ENCODE measurements around the gene RASSF5.

The RASSF5 gene

DNA sequence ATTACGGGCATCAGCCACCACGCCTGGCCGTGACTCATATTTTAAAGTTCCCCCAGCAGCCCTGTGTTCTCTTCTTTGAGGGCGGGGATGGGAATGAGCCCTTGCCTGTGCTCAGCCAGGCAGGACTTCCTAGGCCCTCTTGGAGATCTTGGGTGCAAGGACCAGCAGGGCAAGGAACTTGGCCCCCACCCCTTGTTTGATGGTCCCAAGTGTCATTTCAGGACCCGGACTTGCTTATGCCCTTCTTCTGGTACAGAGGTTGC lies 9.3 kb downstream of the RASSF5 start:
- DNase-seq (ENCODE audit: low spot score) = no peak

DNA sequence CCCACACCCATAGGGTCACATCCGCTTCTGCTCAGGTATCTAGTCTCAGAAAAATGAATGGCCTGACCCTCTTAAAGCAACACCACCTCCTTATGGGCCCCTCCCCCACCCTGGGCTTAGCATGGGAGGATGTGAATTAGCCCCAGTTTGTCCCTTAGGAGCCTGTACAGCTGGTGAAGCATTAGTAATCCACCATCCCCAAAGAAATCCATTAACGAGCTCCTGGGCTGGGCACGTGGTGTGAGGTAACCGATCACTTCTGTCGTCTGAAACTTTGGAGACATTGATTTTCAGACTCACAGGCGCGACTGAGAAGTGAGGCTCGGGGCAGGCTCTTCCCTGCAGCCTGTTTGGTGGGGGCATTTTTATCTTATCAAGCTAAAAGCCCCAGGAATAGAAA lies 10.5 kb downstream of the RASSF5 start:
- no peak for DNase-seq (ENCODE audit: low spot score)

DNA sequence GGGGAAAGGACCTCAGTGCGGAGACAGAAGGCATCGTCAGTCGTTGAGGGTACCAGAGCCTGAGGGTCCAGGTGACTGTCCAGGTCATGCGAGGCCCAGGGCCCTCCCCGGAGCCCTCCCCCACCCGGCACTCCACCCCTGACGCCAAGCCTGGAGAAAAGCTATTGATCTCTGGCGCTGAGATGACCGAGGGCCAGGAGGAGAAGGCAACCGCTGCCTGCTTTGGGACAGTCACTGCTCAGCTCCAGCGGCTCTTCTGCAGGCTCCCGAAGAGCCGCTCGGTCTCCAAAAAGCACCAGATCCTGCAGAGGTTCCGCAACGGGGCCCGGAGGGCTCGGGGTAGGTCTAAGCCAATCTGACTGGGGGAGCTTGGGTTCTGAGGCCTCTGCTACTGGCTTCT lies 10.9 kb downstream of the RASSF5 start:
- DNase-seq (ENCODE audit: low spot score) = no peak

DNA sequence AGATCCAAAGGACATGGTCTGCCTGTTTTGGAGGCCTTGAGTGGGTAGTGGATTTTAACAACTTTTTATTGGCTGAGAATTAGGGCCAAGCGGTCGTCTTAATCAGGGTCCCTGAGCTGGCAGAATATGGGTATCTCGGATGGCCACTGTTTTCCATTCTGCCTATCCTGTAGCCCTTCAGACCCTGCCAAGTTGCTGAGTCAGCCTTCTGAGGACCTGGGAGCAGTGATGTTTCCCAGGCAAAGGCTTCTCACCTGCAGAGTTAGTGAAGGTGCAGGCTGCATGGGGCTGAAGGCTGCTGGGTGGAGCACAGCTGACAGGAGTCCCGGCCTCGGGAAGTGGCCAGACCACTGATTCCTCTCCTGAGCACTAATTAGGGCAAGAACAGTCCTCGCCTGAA lies 11.4 kb downstream of the RASSF5 start:
- no peak for DNase-seq (ENCODE audit: low spot score)

DNA sequence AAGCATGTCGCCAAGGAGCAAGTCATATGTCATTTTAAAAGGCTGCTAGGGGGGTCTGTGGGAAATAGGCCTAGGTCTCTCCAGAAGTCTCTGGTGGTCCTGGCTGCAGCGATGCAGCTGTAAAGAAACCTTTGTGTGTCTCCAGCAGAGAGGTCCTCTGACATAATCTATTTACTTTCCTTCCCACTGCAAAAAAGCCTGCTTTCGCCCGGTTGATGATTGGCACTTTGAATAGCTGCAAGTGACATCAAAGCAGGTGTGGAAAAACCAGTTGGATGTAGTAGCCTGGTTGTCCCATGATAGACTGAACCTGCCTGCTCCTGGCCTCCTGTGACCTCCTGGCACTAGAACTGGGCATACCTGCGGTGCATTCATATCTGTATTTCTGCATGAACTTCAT lies 13.8 kb downstream of the RASSF5 start:
- no peak for DNase-seq (ENCODE audit: low spot score)

DNA sequence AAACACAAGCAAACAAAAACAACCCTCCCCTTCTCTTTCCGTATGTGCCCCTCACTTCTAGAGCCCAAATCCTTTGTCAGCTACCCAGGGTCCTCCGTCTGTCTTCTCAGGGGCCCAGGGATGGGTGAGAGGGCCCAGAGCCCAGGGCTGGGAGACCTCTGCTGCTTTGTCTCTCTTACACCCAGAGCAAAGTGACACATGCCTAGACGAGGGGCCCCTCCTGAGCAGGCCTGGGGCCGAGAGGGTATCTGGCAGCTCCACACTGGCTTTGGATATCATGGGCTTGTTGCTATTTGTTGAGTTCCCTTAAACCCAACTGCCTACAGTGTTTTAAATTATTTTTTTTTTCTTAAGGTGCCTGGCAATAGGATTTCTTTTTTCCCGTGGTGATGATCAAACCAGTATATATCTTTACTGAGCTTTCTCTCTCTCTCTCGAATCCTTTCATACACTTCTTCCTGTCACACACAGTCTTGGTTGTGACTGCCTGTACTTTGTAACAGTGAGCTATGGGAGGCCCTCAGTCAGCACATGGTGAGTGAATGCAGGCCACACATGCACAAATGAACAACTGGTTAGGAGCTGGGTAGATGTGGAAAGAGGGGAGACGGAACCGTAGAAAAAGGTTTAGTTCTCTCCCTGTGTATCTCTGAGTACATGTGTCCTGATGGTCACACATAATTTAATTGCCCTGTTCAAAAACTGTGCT lies 14.5 kb downstream of the RASSF5 start:
- DNase-seq (ENCODE audit: low spot score) = no peak

DNA sequence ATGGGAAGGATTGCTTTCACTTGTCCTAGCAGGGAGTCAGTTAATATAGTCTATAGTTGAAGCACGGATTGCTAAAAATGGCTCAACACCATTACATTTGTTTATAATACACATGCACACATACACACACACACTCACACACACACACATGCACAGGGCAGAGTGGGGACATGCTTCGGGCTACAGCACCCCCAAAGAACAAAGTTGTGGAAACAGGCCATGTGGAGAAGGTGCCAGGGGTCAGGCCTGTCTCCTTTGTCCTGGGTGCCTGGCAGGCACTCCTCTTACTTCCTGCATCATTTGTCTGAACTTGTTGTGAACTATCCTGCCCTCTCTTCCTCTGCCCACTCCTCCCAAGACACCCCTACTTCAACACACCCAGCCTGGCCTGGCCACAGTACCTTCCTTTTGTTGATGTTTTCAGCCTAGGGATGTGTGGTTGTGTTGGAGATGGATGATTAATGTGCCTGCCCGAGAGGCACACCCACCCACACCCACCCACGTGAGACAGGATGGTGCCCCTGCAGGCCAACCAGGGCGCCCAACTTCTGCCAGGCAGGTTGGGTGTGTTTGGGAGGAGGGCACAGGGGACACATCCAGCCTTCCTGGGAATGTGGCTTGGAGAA lies 17.5 kb downstream of the RASSF5 start:
- DNase-seq (ENCODE audit: low spot score) = no peak

DNA sequence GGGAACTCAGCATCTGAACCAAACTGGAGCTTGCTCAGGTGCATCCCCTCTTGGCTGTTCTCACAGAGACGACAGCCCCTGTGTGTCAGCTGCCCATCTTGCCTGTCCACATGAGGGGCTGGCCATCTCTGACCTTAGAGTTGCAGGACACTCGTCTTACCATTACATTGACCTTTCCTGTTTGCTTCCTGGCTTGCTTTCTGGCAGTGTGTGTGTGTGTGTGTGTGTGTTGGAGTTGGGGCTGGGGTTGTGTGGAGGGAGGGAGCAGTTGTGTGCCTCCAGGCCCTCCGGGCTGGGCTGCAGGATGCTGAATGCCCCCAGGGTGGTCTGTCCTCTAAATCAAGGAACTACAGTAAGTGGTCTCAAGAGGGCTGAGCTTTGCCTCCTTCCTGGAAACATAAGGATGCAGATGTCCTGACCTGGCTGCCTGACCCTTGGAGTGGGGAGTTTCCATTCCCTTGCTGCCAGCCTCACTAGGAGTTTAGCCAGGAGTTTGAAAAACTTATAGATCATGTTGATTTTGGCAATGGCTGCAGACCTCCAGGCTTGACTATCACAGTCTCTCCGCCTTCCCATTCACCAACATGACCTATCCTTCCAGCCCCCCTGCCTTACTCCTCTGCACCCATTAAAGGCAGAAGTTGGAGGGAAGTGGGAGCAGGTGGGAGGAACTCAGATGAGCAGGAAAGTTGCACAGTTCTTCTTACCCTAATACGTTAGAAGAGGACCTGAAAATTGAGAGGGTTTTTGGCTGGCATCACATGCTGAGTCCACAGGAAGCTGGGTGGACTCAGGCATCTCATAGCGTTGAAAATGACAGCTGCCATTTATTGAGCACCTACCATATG lies 19.0 kb downstream of the RASSF5 start:
- DNase-seq (ENCODE audit: low spot score) = no peak

DNA sequence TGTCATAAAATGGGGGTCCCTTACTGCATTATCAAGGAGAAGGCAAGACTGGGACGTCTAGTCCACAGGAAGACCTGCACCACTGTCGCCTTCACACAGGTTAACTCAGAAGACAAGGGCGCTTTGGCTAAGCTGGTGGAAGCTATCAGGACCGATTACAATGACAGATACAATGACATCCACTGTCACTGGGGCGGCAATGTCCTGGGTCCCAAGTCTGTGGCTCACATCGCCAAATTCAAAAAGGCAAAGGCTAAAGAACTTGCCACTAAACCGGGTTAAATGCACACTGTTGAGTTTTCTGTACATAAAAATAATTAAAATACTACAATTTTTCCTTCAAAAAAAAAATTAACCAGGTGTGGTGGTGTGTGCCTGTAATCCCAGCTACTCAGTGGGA lies 22.1 kb downstream of the RASSF5 start:
- DNase-seq (ENCODE audit: low spot score) = no peak

DNA sequence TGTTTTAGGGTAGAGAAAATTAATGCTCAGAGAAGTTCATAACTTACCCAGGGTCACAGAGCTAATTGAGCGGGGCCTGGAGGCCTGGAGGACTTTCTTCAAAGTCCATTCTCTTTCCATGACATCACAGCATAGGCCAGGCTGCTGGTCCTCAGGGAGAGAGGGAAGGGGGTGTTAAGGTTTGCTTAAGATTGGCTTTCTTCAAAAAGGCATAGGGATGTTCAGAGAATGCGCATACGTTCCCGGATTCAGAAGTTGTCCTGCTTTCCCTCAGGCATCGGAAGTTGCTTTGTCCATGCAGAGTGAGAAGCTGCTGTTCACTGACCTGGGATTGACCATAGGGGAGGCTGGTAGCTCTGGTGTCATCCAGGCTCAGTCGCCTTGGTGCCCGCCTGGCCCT lies 25.0 kb downstream of the RASSF5 start:
- no peak for DNase-seq (ENCODE audit: low spot score)

DNA sequence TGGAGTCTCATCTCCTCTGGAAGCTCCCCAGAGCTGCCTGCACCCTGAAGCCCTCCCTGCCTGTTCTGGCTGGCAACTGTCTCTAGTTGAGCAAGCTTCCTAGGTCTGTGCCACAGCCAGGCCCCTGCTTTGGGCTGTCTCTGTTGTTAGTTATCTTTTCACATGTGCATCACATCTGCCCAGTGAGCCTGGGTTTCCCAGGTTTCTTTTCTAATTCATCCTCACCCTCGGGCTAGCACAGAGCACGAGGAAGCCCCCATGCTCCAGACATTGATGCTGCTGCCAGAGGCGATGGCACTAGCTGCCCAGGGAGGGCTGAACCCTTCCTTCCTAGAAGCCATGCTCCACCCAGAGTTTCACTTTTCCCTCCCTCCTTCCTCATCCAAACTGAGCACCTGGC lies 27.2 kb downstream of the RASSF5 start:
- no peak for DNase-seq (ENCODE audit: low spot score)

DNA sequence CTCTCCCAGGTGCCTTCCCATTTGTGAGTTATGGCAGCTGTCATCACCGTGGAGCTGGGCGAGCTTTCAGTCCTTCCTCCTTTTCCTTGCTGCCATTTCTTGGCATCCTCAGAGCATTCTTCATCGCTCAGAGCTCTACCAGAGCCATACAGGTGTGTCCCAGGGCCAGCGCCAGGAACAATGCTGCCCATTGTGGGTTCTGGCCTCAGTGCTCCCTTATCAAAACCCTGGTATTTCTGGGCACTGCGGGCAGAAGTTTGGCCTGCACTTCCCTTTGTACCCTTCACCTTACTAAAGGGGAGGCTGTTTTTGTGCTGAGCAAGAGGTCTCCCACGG lies 28.5 kb downstream of the RASSF5 start:
- DNase-seq (ENCODE audit: low spot score) = no peak

DNA sequence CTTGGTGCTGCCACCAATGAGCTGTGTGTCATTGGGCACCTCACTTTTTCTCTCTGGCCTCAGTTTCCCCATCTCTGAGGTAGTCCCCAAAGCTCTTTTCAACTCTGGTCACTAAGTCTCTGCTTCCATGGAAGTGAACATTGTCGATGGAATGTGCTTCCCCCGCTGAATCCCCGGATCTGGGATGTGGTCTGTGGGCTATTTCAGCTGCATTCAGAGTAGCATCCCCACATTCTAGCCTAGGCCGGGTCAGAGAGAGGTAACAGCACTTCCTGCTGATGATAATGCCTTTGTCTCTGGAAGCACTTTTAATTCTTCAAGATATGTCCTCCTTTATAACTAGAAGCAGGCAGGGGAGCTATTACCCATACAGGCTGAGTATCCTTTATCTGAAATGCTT lies 29.8 kb downstream of the RASSF5 start:
- DNase-seq (ENCODE audit: low spot score) = no peak

DNA sequence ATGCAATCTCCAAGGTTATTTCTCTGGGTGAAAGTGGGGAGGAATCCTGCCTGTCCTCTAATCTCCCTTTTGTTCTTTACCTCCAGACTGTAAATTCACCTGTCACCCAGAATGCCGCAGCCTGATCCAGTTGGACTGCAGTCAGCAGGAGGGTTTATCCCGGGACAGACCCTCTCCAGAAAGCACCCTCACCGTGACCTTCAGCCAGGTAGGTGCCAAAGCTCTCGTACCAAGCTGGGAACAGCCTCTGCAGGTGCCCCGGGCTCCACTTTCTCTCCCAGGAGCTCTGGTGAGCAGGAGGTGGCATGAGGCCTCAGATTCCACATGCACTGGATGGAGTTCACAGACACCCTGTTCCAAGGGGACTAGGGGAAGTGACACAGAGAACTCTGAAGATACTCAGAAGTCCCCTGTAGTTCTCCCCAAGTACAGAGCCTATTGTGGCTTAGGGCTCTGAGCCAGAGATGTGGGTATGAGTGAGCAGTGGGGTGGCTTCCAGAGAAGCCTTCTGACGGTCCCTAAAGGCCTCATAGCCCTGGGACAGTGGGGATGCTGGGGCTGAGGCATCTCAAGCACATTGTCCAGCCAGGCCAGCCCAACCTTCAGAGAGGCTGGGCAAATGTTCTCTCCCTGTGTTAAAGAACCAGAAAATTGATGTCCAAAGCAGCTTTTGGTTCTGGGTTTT lies 30.9 kb downstream of the RASSF5 start:
- no peak for DNase-seq (ENCODE audit: low spot score)

DNA sequence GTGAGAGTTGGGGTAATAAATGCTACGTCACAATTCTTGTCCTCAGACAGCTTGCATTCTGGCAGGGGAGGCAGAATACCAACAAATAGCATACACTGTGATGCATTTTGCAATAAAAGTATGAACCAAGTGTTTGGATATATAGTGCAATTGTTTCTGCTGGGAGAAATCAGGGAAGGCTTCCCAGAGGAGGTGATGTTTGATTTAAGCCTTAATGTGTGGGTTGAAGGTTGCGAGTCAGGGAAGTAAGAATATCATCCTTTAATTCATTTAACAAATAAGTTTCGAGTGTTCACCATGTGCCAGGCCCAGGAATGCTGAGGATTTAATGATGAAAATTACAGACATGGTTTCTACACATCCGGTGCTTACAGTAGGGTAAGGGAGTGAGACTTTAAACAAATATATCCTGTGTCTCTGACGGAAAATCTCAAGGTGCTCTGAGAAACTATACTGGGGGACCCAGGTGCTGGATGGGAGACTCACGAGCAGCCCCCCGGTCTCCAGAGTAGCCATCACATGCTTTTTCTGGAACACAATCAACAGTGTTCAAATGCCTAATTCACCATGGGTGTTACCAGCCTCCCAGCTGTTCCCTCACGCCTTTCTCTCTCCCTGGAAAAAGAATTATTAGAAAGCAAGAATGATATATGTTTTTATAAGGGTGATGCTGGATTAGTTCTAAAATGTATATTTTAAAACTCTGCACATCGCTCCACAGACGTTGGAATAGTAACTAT lies 31.7 kb downstream of the RASSF5 start:
- DNase-seq (ENCODE audit: low spot score) = no peak

DNA sequence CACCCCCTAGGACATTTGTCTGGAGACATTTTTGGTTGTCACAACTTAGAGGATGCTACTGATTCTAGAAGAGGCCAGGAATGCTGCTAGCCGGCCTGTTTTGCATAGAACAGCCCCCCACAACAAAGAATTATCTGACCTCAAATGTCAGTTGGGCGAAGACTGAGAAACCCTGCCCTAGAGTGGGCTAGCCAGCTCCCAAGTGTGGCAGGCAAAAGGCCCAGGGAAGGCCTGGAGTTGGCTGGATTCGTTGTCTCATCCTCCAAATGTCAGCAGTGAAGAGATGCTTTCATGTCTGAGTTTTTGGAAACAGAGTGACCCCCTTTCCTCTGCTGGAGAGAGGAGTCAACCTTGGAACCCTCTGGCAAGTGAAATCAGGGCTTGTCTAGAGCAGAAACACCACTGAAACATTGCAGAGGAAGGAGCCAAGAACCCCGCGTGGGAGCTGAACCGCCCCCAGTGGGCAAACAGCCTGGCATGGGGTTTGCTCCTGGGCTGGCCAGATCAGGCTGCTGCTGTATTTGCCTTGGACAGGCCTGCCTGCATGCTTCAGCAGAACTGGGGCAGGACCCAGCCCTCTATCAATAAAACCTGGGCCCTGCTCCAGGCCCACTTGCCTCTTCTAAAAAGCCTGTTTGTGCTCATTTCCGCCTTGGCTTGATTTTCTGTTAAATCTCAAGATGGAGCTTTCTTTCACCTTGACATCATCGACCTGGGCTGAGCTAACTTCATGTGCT lies 32.9 kb downstream of the RASSF5 start:
- no peak for DNase-seq (ENCODE audit: low spot score)

DNA sequence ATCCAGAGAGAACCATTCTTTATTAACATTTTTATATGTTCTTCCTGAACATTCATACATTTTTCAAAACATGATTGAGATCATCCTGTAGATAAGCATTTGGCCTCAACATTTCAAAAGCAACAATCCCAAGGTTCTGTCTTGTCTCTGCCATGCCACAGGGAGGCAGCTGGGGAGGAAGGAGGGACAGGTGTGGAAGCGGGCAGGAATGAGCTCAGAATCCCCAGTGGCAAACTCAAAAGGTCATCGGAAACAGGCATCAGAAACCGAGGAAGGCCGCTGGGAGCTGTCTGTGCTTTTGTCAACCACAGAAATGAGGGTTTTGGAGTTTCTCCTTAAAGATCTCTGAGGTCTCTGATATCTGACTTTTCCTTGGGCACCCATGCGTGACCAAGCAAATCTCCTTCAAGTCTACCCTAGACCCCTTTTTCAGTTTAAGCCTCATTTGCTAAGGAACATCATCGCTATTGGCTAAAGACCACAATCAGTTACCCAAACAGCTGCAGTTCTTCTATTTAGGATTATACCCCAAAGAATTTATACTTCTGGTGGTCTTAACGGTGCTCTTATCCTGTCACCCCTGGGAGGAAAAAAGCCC lies 34.0 kb downstream of the RASSF5 start:
- no peak for DNase-seq (ENCODE audit: low spot score)

DNA sequence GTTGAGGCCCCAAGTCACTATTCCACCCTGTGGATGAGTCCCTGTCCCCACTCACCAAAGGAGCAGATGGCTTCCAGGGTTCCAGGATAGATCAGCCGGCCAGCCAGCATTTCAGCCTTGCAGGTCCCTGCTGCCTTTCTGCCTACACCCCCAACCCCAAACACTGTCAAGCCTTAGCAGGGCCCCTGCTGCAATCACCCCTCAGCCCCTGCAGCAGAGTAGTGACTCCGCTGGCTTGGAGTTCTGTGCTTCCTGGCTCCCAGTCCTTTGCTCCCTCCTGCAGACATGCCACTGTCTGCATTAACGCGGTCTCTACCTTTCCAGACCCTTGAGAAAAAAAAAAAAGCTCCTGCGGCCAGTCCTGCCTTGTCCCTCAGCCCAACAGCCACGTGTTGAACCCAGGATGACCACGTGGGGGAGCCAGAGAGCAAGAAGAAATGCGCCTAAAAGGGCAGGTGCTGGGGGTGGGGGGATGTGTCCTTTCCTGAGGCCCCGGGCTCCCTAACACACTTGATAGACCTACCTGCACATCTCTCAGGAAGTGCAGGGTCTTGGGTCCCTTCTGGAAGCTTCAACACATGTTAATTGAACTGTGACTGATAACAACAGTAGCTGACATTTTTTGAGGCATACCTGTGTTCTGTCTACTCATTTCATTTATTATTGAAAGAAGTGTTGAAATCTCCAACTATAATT lies 37.4 kb downstream of the RASSF5 start:
- DNase-seq (ENCODE audit: low spot score) = peak; percentile 43

DNA sequence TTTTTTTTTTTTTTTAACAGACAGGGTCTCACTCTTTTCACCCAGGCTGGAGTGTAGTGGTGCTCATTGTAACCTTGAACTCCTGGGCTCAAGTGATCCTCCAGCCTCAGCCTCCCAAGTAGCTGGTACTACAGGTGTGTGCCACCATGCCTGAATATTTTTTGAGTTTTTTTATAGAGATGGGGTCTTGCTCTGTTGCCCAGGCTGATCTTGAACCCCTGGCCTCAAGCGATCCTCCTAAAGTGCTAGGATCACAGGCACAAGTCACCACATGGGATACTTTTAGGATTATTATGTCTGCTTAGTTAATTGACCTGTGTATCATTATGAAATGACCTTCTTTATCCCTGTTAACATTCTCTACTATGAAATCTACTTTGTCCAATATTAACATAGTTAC lies 38.0 kb downstream of the RASSF5 start:
- DNase-seq (ENCODE audit: low spot score) = no peak

DNA sequence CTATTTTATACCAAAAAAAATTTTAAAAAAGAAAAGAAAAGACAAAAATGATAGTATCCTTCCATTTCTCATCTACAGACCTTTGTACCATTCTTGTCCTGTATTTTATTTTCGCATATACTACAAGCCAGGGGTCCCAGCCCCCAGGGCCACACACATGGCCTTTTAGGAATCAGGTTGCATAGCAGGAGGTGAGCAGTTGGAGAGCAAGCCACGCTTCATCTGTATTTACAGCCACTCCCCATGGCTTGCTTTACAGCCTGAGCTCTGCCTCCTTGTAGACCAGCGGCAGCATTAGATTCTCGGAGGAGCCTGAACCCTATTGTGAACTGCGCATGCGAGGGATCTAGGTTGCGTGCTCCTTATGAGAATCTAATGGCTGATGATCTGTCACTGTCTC lies 39.8 kb downstream of the RASSF5 start:
- DNase-seq (ENCODE audit: low spot score) = no peak

DNA sequence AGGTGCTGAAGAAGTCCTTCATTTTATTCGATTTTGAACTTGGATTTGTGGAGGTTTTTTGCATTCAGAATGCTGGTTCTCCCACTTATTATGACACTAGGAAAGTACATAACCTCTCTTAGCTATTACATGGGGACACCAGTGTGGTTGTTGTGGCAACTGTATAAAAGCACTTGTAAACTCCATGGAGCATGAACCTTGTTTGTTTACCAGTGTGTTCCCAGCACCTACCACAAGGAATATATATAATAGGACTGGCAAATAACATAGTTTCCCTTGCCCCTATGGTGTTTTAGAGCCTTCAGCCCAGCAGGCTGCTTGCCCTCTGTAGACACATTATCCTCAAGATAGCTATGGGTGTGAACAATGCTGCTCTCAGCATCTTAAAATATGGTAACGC lies 43.1 kb downstream of the RASSF5 start:
- DNase-seq (ENCODE audit: low spot score) = no peak

Data from LoVo (cell line).